GDM1 (cell line): Measurements from ENCODE around the gene FBXL12.
A peak's percentile ranks its signal among the peaks of the same experiment; 100 is the strongest.
"Not testable (repeated sequence)": the region's sequence is repeated elsewhere in the genome, so short reads cannot be mapped to it uniquely, and the experiment has no call there.

Source experiments
- DNase-seq: peaks from one replicate; lab custom pipeline; 2025; lab: John Stamatoyannopoulos, UW

The FBXL12 gene

GRCh38 chr19:9792206-9793070, 26.4 kb downstream of the FBXL12 start:
- DNase-seq, result peak; percentile 95

DNA sequence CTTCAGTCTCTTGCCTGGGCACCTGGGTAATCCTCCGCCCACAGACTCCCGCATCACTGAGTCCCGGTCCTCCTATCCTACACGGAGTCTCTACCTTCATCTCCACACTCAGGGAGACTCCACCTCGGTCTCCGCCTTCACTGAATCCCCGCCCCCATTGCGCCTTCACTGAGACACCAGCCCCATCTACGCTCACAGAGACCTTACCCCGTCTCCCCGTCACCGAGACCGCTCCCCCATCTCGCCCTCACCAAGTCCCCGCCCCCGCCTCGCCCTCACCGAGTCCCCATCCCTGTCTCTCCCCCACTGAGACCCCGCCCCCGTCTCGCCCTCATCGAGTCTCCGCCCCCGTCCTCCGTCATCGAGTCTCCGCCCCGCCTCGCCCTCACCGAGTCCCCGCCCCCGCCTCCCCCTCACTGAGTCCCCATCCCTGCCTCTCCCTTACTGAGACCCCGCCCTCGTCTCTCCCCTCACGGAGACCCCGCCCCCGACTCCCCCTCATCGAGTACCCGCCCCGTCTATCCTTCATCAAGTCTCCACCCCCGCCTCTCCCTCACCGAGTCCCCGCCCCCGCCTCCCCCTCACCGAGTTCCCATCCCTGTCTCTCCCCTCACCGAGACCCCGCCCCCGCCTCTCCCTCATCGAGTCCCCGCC, 27.2 kb downstream of the FBXL12 start:
- DNase-seq, result peak; percentile 95

DNA sequence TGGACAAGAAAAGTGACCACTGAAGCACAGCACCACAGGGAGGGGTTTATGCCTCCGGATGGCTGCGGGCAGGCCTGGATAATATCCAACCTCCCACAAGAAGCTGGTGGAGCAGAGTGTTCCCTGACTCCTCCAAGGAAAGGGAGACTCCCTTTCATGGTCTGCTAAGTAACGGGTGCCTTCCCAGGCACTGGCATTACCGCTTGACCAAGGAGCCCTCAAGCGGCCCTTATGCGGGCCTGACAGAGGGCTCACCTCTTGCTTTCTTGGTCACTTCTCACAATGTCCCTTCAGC, 27.9 kb downstream of the FBXL12 start:
- DNase-seq, result not testable (repeated sequence)

- not testable (repeated sequence) for DNase-seq
These were observed 29.3 kb downstream of the FBXL12 start for GRCh38 chr19:9789579-9789978.

- no peak for DNase-seq
These were observed 29.8 kb downstream of the FBXL12 start for GRCh38 chr19:9789066-9789465.

- DNase-seq, result not testable (repeated sequence)
These were observed 30.3 kb downstream of the FBXL12 start for GRCh38 chr19:9788604-9789003.

- no peak for DNase-seq
These were observed 32.1 kb downstream of the FBXL12 start for GRCh38 chr19:9786819-9787218.

DNA sequence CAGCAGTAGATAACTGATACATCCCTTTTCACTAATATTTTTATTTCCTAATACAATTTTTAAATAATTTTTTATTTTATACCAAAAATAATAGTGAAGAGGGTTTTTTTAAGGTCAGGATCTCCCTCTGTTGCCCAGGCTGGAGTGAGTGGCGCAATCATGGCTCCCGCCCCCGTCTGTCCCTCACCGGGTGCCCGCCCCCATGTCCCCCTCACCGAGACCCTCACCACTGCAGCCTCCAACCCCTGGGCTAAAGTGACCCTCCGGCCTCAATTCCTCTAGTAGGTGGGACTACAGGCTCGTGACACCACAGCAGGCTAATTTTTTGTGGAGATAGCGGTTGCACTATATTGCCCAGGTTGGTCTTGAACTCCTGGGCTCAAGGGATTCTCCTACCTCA, 32.5 kb downstream of the FBXL12 start:
- no peak for DNase-seq

DNA sequence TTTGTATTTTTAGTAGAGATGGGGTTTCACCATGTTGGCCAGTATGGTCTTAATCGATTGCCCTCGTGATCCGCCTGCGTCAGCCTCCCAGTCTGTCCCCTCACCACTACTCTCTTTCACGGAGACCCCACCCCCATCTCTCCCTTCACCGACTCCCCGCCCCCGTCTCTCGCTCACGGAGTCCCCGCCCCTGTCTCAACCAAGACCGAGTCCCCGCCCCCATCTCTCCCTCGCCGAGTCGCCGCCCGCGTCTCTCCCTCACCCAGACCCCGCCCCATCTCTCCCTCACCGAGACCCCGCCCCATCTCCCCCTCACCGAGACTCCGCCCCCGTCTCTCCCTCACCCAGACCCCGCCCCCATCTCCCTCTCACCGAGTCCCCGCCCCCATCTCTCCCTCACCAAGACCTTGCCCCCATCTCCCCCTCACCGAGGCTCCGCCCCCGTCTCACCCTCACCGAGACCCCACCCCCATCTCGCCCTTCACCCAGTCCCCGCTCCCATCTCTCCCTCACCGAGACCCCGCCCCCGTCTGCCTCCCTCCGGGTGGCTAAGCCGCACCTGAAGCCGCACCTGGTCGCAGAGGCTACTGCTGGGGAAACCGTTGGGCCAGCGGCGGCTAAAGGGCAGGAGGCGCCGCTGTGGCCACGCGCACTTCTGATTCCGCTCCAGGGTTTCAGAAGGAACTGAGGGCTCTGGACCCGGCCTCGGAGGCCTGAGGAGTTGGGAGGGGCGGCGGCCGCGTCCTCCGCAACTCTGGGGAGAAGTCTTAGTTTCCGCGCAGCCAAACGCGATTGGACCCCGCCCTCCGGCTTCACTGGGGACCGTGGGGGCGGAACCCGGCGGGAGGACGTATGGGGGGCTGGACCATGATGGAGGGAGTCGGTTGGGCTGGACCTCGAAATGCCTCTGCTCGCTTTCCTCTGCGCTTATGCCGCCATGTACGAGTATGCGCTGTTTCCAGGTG, 33.2 kb downstream of the FBXL12 start:
- peak; percentile 95 for DNase-seq

DNA sequence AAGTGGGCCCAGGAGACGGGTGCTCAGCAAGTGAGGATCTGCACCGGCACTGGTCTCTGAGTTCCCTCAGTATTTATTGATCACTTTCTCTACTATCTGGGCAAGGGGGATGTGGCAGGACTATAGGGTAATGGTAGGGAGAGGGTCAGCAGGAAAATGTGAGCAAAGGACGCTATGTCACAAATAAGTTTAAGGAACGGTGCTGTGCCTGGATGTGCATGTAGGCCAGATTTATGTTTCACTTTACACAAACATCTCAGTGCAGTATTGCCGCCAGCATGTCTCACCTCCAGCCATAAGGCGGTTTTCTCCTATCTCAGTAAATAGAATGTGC, 34.7 kb downstream of the FBXL12 start:
- DNase-seq, result not testable (repeated sequence)

GRCh38 chr19:9782338-9782737, 36.5 kb downstream of the FBXL12 start:
- DNase-seq, result no peak

DNA sequence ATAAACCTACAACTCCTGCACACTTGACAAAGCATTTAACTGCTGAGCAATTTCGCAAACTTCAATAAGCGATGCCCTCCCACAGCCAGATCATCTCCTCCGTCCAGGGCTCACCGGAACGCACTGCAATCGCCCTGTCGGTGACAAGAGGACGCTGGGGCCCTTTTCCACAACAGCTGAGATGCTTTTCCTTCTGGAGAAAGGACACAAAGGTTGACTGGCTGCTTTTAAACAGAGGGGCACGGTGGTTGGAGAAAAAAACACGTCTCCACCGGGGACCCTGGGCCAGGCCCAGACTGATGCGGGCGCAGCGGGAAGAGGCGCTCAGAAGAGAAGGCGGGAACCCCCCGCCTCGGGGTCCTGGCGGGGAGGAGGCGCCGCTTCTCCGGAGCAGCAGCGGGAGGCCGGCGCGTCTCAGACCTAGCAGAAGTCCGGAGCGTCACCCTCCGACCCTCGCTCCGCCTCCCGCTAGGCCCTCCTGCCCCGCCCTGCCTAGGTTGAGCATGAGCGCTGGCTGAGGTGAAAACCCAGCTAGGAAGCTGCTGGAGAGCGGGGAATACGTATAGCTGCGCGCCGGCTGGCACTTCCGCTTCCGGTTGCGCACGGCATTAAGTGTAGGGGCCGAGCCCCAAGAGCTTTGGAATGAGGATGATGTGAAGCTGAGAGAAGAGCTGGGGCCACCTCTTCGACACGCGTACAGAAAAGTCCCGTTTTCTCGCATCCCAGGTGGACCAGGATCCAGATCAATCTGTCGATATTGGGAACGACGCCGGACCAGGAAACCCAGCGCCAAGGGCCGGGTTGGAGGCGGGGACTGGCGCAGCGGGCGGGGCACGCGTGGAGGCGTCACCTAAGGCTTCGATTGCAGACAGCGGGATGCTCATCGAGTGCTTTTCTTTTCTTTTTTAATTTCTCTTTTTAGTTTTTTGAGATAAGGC, 50.4 kb downstream of the FBXL12 start, which contains the start of gene ZNF846:
ZNF846 (minus strand) TSS at position 564 of the 938 bp plus-strand sequence. CDS start 3,788 bp downstream, outside the sequence.
- peak; percentile 95 for DNase-seq
